Measurements from ENCODE around the gene TMPRSS13.

TMPRSS13 gene

DNA sequence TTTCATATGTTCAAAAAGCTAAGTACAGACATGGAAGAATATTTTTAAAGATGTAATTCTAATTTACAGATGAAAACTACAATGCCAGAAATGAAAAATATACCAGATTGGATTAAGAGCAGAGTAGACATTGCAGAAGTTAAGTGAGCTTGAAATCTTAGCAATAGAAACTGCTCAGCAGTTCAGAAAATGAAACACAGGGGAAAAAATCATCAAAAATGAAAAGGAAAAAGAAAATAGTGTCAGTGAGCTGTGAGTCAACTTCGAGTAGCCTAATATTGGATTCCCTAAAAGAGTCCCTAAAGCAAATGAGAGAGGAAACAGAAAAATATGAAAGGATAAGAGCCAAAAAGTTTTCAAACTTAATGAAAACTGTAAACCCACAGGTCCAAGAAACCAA is 31.2 kb upstream of the TMPRSS13 start:
- Histone ChIP-seq H3K27ac (ENCODE audit: extremely low read depth, low read depth, low read length) (no peak overlapping the region), H3K4me3 (ENCODE audit: low read depth, low read length) (no peak overlapping the region), H3K4me1 (ENCODE audit: control insufficient read depth, insufficient read depth, low read length) (no peaks in the 10 kb centered on the region), H3K9me3 (ENCODE audit: control insufficient read depth, insufficient read depth, low read depth, low read length) (no peaks in the 10 kb centered on the region), H3K36me3 (ENCODE audit: control insufficient read depth in 2 of 2, insufficient read depth in 1 of 2, low read length in 2 of 2) (no peaks in the 10 kb centered on the region)
- ChIA-PET CTCF (interaction anchor here (0.7 to 2.6 kb wide), 5 partner anchors 9 to 734 kb away, joined by 3 to 8 read pairs (median 3); no protein-coding TSS in a partner anchor), POLR2A (no interaction called here)
- no peak for TF ChIP-seq ZNF391 (tag by site-specific recombination; IDR thresholded peaks at IDR 0.05; ENCODE audit: borderline replicate concordance, low read depth)
- TF ChIP-seq, protein P1, sequence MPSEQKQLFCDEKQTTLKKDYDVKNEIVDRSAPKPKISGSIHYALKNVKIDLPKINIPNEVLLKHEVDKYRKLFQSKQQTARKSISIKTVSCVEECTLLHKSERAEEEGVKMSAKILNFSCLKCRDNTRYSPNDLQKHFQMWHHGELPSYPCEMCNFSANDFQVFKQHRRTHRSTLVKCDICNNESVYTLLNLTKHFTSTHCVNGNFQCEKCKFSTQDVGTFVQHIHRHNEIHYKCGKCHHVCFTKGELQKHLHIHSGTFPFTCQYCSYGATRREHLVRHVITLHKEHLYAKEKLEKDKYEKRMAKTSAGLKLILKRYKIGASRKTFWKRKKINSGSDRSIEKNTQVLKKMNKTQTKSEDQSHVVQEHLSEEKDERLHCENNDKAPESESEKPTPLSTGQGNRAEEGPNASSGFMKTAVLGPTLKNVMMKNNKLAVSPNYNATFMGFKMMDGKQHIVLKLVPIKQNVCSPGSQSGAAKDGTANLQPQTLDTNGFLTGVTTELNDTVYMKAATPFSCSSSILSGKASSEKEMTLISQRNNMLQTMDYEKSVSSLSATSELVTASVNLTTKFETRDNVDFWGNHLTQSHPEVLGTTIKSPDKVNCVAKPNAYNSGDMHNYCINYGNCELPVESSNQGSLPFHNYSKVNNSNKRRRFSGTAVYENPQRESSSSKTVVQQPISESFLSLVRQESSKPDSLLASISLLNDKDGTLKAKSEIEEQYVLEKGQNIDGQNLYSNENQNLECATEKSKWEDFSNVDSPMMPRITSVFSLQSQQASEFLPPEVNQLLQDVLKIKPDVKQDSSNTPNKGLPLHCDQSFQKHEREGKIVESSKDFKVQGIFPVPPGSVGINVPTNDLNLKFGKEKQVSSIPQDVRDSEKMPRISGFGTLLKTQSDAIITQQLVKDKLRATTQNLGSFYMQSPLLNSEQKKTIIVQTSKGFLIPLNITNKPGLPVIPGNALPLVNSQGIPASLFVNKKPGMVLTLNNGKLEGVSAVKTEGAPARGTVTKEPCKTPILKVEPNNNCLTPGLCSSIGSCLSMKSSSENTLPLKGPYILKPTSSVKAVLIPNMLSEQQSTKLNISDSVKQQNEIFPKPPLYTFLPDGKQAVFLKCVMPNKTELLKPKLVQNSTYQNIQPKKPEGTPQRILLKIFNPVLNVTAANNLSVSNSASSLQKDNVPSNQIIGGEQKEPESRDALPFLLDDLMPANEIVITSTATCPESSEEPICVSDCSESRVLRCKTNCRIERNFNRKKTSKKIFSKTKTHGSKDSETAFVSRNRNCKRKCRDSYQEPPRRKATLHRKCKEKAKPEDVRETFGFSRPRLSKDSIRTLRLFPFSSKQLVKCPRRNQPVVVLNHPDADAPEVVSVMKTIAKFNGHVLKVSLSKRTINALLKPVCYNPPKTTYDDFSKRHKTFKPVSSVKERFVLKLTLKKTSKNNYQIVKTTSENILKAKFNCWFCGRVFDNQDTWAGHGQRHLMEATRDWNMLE (tag by site-specific recombination; conservative IDR thresholded peaks at IDR 0.05; ENCODE audit: low read depth), result no peak
- no peak for TF ChIP-seq ZNF155 (tag by site-specific recombination; IDR thresholded peaks at IDR 0.05)
- TF ChIP-seq REST (tag by site-specific recombination; IDR thresholded peaks at IDR 0.05), result no peak
- no peak for TF ChIP-seq ZNF394 (tag by site-specific recombination; IDR thresholded peaks at IDR 0.05; ENCODE audit: borderline replicate concordance)
- no peak for TF ChIP-seq ZNF747 (tag by site-specific recombination; IDR thresholded peaks at IDR 0.05)
- TF ChIP-seq SCRT1 (tag by site-specific recombination; IDR thresholded peaks at IDR 0.05; ENCODE audit: borderline replicate concordance), result no peak

GRCh38 chr11:117959438-117960149 is 30.4 kb upstream of the TMPRSS13 start:
- H3K27ac ChIP-seq (ENCODE audit: extremely low read depth, low read depth, low read length), result no peak overlapping the region
- no peak overlapping the region for H3K4me3 ChIP-seq (ENCODE audit: low read depth, low read length)
- POLR2A ChIA-PET, result no interaction called here
- H3K4me1 ChIP-seq (ENCODE audit: control insufficient read depth, insufficient read depth, low read length), result no peaks in the 10 kb centered on the region
- TF ChIP-seq ZNF175 (tag by site-specific recombination; IDR thresholded peaks at IDR 0.05), result no peak
- no peak for TF ChIP-seq KLF1 (tag by site-specific recombination; IDR thresholded peaks at IDR 0.05)
- no peaks in the 10 kb centered on the region for H3K9me3 ChIP-seq (ENCODE audit: control insufficient read depth, insufficient read depth, low read depth, low read length)
- no peaks in the 10 kb centered on the region for H3K36me3 ChIP-seq (ENCODE audit: control insufficient read depth in 2 of 2, insufficient read depth in 1 of 2, low read length in 2 of 2)
- CTCF ChIA-PET, result interaction anchor here (0.8 to 2.2 kb wide), 4 partner anchors 13 to 733 kb away, joined by 3 to 8 read pairs (median 4); no protein-coding TSS in a partner anchor

- no peak overlapping the region for H3K27ac ChIP-seq (ENCODE audit: extremely low read depth, low read depth, low read length)
- ChIA-PET POLR2A (no interaction called here), CTCF (no interaction called here)
- no peak overlapping the region for H3K4me3 ChIP-seq (ENCODE audit: low read depth, low read length)
- H3K9me3 ChIP-seq (ENCODE audit: control insufficient read depth, insufficient read depth, low read depth, low read length), result no peaks in the 10 kb centered on the region
- no peaks in the 10 kb centered on the region for H3K4me1 ChIP-seq (ENCODE audit: control insufficient read depth, insufficient read depth, low read length)
- H3K36me3 ChIP-seq (ENCODE audit: control insufficient read depth in 2 of 2, insufficient read depth in 1 of 2, low read length in 2 of 2), result no peaks in the 10 kb centered on the region
- TF ChIP-seq ZNF324 (tag by site-specific recombination; IDR thresholded peaks at IDR 0.05) (no peak), ZNF513 (tag by site-specific recombination; IDR thresholded peaks at IDR 0.05) (no peak), BCL11B (tag by site-specific recombination; IDR thresholded peaks at IDR 0.05; ENCODE audit: low read depth) (no peak), ZNF423 (tag by site-specific recombination; IDR thresholded peaks at IDR 0.05) (no peak), ZNF133 (tag by site-specific recombination; IDR thresholded peaks at IDR 0.05) (no peak), HOXA7 (CRISPR knock-in tag; IDR thresholded peaks at IDR 0.05; ENCODE audit: borderline replicate concordance) (no peak), ZNF394 (tag by site-specific recombination; IDR thresholded peaks at IDR 0.05; ENCODE audit: borderline replicate concordance) (no peak), OSR2 (tag by site-specific recombination; IDR thresholded peaks at IDR 0.05) (no peak), ZNF112 (tag by site-specific recombination; IDR thresholded peaks at IDR 0.05) (no peak), ZNF76 (tag by site-specific recombination; IDR thresholded peaks at IDR 0.05; ENCODE audit: borderline replicate concordance, low read depth) (no peak), ZNF626 (tag by site-specific recombination; IDR thresholded peaks at IDR 0.05) (no peak), ZNF350 (tag by site-specific recombination; IDR thresholded peaks at IDR 0.05) (no peak), ZNF585B (tag by site-specific recombination; IDR thresholded peaks at IDR 0.05) (no peak), FEZF1 (tag by site-specific recombination; IDR thresholded peaks at IDR 0.05) (no peak)
Observed at GRCh38 chr11:117958949-117959348, 29.7 kb upstream of the TMPRSS13 start.

All from HEK293 (cell line).